ENCODE measurements around the gene ZNF778. TPM values are rescaled to one million over a fixed set of nuclear protein-coding genes. Genes with fewer than 3 reads are reported as not detected.

ZNF778 gene
- total RNA-seq, 1 experiment from 2014 or later, result 15.3 TPM

GRCh38 chr16:89217138-89217387, 440 bp upstream of the ZNF778 start:
- no peak for TF ChIP-seq CTCF (IDR thresholded peaks at IDR 0.05; ENCODE audit: unreplicated experiment)
- peak overlapping the region; percentile 87 for H3K27ac Mint-ChIP-seq (ENCODE audit: unreplicated experiment)
- CTCF ChIA-PET, result interaction anchor here (1.0 to 1.3 kb wide), 2 partner anchors 131 to 164 kb away, joined by 3 to 4 read pairs; no protein-coding TSS in a partner anchor
- no peaks in the 10 kb centered on the region for H3K27me3 Mint-ChIP-seq (ENCODE audit: unreplicated experiment)
- DNase-seq, result no peak
- peak overlapping the region; percentile 98 for H3K4me3 Mint-ChIP-seq (ENCODE audit: low read depth, unreplicated experiment)
- TSS peak; percentile 89 for BruUV-seq (replicated peaks)
- H3K36me3 Mint-ChIP-seq (ENCODE audit: insufficient read depth, unreplicated experiment), result peaks cover 30% of the 10 kb centered on the region
- H3K9me3 Mint-ChIP-seq (ENCODE audit: low read depth, unreplicated experiment), result no peaks in the 10 kb centered on the region
- intact Hi-C loops (cut with micrococcal nuclease; ENCODE audit: unreplicated experiment), result loop anchor here (5.0 kb wide), 2 partner anchors 400 to 480 kb away; no protein-coding TSS in a partner anchor
- peaks cover 17% of the 10 kb centered on the region for H3K4me1 Mint-ChIP-seq (ENCODE audit: low read depth, unreplicated experiment)

- peaks cover 41% of the 10 kb centered on the region for H3K36me3 Mint-ChIP-seq (ENCODE audit: insufficient read depth, unreplicated experiment)
- CTCF ChIA-PET, result no interaction called here
- no peak overlapping the region for H3K27ac Mint-ChIP-seq (ENCODE audit: unreplicated experiment)
- H3K9me3 Mint-ChIP-seq (ENCODE audit: low read depth, unreplicated experiment), result no peaks in the 10 kb centered on the region
- H3K27me3 Mint-ChIP-seq (ENCODE audit: unreplicated experiment), result no peaks in the 10 kb centered on the region
- peaks cover 17% of the 10 kb centered on the region for H3K4me1 Mint-ChIP-seq (ENCODE audit: low read depth, unreplicated experiment)
- no peak for DNase-seq
- BruUV-seq (replicated peaks), result no TSS peak
- peak overlapping the region; percentile 22 for H3K4me3 Mint-ChIP-seq (ENCODE audit: low read depth, unreplicated experiment)
- intact Hi-C loops (cut with micrococcal nuclease; ENCODE audit: unreplicated experiment), result loop anchor here (5.0 kb wide), 2 partner anchors 402 to 482 kb away; no protein-coding TSS in a partner anchor
- TF ChIP-seq CTCF (IDR thresholded peaks at IDR 0.05; ENCODE audit: unreplicated experiment), result no peak
These were observed 1.9 kb downstream of the ZNF778 start for GRCh38 chr16:89219365-89219764.

GRCh38 chr16:89221604-89222003, 4.1 kb downstream of the ZNF778 start:
- CTCF ChIA-PET, result no interaction called here
- peaks cover 10% of the 10 kb centered on the region for H3K4me1 Mint-ChIP-seq (ENCODE audit: low read depth, unreplicated experiment)
- intact Hi-C loops (cut with micrococcal nuclease; ENCODE audit: unreplicated experiment), result no loop called here
- H3K27ac Mint-ChIP-seq (ENCODE audit: unreplicated experiment), result no peak overlapping the region
- H3K36me3 Mint-ChIP-seq (ENCODE audit: insufficient read depth, unreplicated experiment), result peaks cover 55% of the 10 kb centered on the region
- peaks cover 5% of the 10 kb centered on the region for H3K9me3 Mint-ChIP-seq (ENCODE audit: low read depth, unreplicated experiment)
- no peak for DNase-seq
- no peaks in the 10 kb centered on the region for H3K27me3 Mint-ChIP-seq (ENCODE audit: unreplicated experiment)
- BruUV-seq (replicated peaks), result no TSS peak
- TF ChIP-seq CTCF (IDR thresholded peaks at IDR 0.05; ENCODE audit: unreplicated experiment), result no peak
- no peak overlapping the region for H3K4me3 Mint-ChIP-seq (ENCODE audit: low read depth, unreplicated experiment)

- H3K9me3 Mint-ChIP-seq (ENCODE audit: low read depth, unreplicated experiment), result peaks cover 8% of the 10 kb centered on the region
- CTCF ChIA-PET, result no interaction called here
- no peak overlapping the region for H3K4me3 Mint-ChIP-seq (ENCODE audit: low read depth, unreplicated experiment)
- H3K27ac Mint-ChIP-seq (ENCODE audit: unreplicated experiment), result no peak overlapping the region
- intact Hi-C loops (cut with micrococcal nuclease; ENCODE audit: unreplicated experiment), result no loop called here
- H3K4me1 Mint-ChIP-seq (ENCODE audit: low read depth, unreplicated experiment), result peaks cover 8% of the 10 kb centered on the region
- TF ChIP-seq CTCF (IDR thresholded peaks at IDR 0.05; ENCODE audit: unreplicated experiment), result no peak
- BruUV-seq (replicated peaks), result no TSS peak
- DNase-seq, result no peak
- H3K27me3 Mint-ChIP-seq (ENCODE audit: unreplicated experiment), result no peaks in the 10 kb centered on the region
- peaks cover 50% of the 10 kb centered on the region for H3K36me3 Mint-ChIP-seq (ENCODE audit: insufficient read depth, unreplicated experiment)
These were observed 5.4 kb downstream of the ZNF778 start for GRCh38 chr16:89222931-89223330.
